ENCODE results near the gene KRTDAP.

Gene KRTDAP

DNA sequence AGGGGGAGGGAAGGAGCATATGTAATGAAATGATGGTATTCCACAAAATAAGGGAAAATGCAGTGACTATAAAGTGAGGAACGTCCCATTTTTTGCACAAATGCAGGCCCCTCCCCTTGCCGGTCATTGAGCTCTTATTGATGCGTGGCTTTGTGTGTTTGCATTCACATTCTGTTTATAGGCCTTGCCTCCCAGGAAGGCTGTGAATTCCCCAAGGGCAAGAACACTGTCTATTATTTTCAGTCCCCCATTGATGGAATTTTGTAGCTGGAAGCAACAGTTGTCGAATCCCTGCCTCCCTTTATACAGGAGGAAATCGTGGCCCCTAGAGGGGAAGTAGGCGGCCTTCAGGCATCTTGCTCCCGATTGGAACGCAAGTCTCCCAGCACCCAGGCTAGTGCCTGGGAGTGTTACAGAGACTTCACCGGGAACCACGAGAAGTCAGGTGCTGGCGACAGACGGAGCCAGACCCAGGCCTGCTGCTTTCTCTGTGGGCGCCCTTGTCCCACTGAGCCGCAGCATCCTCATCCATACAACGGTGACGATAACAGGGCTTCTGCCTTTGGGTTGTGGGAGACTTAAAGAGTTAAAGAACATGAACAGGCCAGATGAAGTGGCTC, 31.0 kb upstream of the KRTDAP start:
- no peak for TF ChIP-seq CTCF (IDR thresholded peaks at IDR 0.05; ENCODE audit: low read depth, low read length)
- in situ Hi-C loops (cut with HindIII; ENCODE audit: low sequenced_read_pairs), result no loop called here
- DNase-seq (ENCODE audit: low read depth, low spot score), result no peak
- no peak overlapping the region for H3K4me3 ChIP-seq (ENCODE audit: low read depth, low read length)

- no peak for TF ChIP-seq CTCF (IDR thresholded peaks at IDR 0.05; ENCODE audit: low read depth, low read length)
- no peak for DNase-seq (ENCODE audit: low read depth, low spot score)
- H3K4me3 ChIP-seq (ENCODE audit: low read depth, low read length), result no peak overlapping the region
- in situ Hi-C loops (cut with HindIII; ENCODE audit: low sequenced_read_pairs), result no loop called here
Measured at GRCh38 chr19:35519291-35519690, 29.0 kb upstream of the KRTDAP start.

- in situ Hi-C loops (cut with HindIII; ENCODE audit: low sequenced_read_pairs), result no loop called here
- TF ChIP-seq CTCF (IDR thresholded peaks at IDR 0.05; ENCODE audit: low read depth, low read length), result no peak
- no peak overlapping the region for H3K4me3 ChIP-seq (ENCODE audit: low read depth, low read length)
- DNase-seq (ENCODE audit: low read depth, low spot score), result peak; percentile 74
Measured at GRCh38 chr19:35518313-35518712, 28.0 kb upstream of the KRTDAP start.

DNA sequence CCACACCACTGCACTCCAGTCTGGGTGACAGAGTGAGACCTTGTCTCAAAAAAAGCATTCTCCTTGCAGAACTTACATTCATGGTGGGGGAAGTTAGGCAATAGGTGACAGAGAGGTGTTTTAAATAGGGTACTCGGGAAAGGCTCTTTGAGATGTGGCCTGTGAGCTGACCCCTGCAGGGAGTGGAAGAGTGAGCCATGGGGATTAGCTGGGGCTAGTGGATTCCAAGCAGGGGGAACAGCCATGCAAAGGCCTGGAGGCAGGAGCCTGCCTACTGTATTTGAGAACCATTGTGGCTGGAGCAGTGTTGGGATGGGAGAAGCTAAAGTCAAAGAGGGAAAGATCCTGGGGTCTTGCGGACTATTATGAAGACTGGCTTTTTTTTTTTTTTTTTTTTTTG, 27.1 kb upstream of the KRTDAP start:
- H3K4me3 ChIP-seq (ENCODE audit: low read depth, low read length), result no peak overlapping the region
- no peak for TF ChIP-seq CTCF (IDR thresholded peaks at IDR 0.05; ENCODE audit: low read depth, low read length)
- no peak for DNase-seq (ENCODE audit: low read depth, low spot score)
- in situ Hi-C loops (cut with HindIII; ENCODE audit: low sequenced_read_pairs), result no loop called here

DNA sequence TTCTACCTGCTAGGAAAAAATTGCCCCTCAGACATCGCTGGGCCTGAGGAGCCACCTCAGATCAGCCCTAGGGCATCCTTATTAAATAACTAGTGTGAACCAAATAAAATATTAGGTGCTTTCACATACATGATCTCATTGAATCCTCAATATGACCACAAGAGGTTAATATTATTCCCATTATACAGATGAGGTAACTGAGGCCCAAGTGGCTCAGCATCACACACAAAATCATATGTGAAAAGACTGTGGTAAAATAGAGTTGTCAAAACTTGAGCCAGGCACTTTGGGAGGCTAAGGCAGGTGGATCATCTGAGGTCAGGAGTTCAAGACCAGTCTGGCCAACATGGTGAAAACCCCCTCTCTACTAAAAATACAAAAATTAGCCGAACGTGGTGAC, 26.0 kb upstream of the KRTDAP start:
- H3K4me3 ChIP-seq (ENCODE audit: low read depth, low read length), result no peak overlapping the region
- TF ChIP-seq CTCF (IDR thresholded peaks at IDR 0.05; ENCODE audit: low read depth, low read length), result no peak
- in situ Hi-C loops (cut with HindIII; ENCODE audit: low sequenced_read_pairs), result no loop called here
- no peak for DNase-seq (ENCODE audit: low read depth, low spot score)

- no peak overlapping the region for H3K4me3 ChIP-seq (ENCODE audit: low read depth, low read length)
- no peak for TF ChIP-seq CTCF (IDR thresholded peaks at IDR 0.05; ENCODE audit: low read depth, low read length)
- no peak for DNase-seq (ENCODE audit: low read depth, low spot score)
- in situ Hi-C loops (cut with HindIII; ENCODE audit: low sequenced_read_pairs), result no loop called here
Measured at GRCh38 chr19:35514282-35514809, 24.1 kb upstream of the KRTDAP start.
